ENCODE data around the gene ANKDD1B.

The ANKDD1B gene

DNA sequence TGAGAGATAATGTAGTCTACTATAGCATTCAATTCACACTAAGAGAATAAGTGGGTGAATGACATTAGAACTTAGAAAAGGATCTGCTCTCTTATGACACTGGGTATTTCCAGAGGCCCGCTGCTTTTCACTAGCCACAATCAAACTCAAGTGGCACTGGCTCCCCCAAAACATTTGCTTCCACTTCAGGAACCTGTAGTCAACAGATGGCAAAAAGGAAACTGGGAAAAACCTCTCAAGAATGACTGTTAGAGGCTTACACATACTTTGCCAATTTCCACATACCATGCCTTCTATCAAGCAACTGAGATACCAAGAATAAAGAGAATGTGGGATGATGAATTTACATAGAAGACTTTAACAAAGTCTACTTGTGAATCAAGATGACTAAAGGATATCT is 94.8 kb downstream of the ANKDD1B start:
- no peak for DNase-seq (ENCODE audit: low read depth in 2 of 2)

DNA sequence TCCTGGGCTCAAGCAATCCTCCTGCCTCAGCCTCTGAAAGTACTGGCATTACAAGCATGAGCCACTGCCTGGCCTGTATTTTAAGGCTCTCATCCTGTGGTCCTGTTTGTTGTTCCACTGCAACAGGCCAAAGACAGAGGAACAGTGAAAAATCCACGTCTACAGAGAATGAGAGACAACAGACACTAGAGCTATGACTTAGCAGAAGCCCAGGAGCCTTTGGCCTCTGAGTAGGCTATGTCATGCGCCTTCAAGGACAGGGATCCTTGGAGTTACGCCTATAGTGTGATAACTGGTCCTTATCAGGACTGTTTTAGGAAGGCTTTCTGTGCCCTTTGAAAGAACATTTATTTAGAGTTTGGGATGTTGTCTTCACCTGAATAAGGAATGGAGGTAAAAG is 95.5 kb downstream of the ANKDD1B start:
- no peak for DNase-seq (ENCODE audit: low read depth in 2 of 2)

DNA sequence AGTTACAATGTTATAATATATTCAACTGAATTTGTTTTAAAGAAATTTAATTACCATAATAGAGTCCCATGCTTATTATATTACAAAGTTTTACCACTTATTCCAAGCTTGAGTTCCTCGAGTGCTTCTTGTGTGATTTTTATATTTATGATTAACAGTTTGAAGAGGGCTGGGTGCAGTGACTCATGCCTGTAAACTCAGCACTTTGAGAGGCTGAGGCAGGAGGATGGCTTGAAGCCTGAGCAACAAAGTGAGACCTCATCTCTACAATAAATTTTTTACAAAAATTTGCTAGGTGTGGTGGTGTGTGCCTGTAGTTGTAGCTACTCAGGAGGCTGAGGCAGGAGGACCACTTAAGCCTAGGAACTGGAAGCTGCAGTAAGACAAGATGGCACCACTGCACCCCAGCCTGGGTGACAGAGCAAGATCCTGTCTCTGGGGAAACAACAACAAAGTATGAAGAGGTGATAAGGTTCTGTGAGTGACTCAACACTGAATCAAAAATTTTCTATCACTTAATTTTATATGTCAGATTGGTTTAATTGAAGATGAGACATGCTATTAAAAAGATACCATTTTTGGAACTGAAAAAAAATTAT is 96.8 kb downstream of the ANKDD1B start:
- DNase-seq (ENCODE audit: low read depth in 2 of 2): no peak

DNA sequence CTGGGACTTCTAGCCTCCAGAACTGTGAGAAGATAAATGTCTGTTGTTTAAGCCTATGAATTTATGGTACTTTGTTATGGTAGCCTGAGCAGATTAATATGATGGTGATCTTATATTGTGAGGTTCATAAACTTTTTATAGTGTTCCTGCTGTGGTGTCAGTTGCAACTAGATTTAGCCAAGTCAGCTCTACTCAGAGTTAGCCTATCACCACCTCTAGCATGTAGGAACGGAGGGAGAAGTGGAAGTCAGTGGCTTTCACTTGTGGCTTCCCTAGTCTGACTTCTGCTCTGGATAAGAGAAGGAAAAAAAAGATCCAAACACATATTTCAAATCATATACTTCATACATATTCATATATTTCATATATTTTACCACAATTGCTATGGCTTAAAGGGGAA is 99.4 kb downstream of the ANKDD1B start:
- no peak for DNase-seq (ENCODE audit: low read depth in 2 of 2)

DNA sequence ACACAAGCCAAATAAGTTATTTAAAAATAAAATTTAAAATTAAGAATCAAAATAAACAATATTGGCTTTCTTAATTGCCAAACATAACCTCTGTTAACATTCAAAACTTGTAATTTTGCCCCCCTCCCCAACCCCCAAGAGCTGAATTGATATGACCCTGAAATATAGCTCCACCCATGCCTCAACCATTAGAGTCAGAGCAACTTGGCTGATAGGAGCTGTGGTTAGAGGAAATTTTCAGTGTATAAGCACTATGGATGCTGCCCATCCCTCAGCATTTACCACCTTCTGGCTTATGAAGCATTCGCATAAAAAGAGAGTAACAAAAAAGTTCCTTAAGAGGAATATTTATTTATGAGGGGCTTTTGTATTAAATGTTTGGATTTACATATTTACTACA is 99.9 kb downstream of the ANKDD1B start:
- DNase-seq (ENCODE audit: low read depth in 2 of 2): no peak

DNA sequence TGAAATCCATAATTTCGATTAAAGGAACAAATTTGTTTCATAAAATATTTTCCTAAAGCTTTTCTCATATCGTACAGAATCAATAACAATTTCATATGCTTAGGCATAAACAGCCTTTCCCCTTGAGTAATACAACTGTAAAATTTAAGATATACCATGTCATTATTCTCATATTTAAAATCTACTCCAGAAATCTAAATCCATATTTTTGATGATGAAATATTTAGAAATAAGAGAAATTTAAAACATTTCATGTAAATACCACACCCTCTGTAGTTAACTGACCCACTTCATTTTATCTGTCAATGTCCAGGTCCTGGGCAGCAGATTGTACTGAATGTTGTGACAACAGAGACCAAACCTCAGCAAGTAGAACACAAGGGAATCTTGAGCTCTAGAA is 100.8 kb downstream of the ANKDD1B start:
- DNase-seq (ENCODE audit: low read depth in 2 of 2): no peak

DNA sequence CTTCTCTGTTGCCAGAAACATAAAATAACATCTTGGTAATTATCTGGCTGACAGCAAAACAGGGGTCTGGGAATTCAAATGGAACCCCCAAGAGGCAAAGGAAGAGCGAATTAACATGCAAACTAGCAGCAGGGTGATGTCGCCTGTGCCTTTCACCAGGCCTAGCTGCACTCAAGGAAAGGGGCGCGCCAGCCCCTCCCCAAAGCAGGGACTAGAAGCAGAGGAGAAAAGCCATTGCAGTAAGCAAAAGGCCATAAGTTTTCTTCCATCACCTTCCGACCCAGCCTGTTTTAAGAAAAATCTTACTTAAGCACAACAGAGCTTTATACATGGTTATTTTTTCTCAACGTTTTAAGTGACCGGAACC is 105.4 kb downstream of the ANKDD1B start:
- DNase-seq (ENCODE audit: low read depth in 2 of 2): no peak

DNA sequence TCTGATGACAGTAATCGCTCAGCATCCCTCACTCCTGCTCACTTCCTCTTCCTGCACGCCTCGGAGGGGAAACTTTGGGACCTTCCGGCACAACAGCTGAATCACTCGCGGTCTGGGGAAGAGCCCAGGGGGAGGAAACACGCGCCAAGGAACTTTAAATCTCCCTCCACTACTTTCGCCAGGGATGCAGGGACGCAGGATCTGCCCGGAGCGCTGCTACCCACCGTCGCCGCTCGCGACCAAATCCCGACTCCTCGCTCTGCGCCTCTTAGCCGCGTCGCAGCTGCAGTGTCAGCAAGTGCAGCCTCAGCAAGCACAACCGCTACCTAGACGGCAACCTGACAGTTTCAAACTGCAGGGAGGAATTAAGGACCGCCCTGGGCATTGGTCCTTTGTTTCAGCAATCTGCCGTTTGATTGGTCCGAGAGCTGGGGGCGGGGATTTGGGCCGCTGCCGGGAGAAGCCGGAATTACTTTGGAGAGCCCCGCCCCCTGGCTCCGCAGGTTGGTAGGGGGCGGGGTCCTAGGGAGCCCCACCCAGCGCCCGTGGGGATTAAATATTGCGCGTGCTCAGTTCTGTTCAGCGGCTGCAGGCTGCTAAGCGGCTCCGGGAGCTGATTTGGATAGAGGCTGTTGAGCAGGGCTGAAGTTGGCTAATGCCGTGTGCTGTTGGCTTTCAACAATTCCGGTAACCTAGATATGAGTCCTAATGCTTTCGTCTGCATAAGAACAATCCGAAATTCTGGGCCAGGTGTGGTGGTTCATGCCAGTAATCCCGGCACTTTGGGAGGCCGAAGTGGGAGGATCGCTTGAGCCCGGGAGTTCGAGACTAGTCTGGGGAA is 106.0 kb downstream of the ANKDD1B start, which contains the start of gene POC5:
TSS of gene POC5 (minus strand) at position 356 of the 841 bp plus-strand sequence. CDS start 4,500 bp downstream, outside the sequence.
- DNase-seq (ENCODE audit: low read depth in 2 of 2): peak; percentile 95 to 99

DNA sequence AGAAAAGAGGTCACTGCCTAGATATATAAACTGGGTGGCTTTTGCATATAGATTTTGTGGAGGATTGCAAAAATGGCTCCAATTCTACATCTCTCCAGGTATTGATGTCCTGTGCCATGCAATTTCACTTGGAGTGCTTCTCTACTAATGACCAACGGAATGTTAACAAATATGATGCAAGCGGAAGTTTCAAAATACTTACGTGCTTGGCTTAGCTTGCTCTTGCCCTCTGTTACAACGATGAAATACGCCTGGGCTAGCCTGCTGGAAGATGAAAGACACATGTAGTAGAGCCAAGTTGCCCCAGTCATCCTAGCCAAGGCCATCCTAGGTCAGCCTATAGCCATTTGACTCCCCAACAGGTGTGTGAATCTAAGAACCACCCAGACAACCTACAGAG is 109.6 kb downstream of the ANKDD1B start:
- no peak for DNase-seq (ENCODE audit: low read depth in 2 of 2)
